ENCODE results near the gene NOVA1.

Gene NOVA1

DNA sequence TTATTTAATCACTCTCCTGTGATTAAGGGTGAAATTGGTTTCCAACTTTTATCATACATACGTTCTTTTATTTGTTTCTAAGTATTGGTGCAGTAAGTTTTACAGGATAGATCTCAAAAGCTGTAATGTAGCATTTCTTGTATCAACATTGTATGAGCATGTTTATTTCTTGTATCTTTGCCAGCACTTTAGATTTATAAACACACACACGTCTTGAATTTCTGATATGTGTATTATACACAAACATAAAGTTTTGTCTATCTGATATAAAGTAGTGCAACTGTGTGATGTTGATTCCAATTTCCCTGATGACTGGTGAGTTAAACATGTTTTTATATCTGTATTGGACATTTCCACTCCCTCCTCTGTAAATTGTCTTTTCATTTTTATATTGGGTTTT, 134.7 kb downstream of the NOVA1 start:
- Histone ChIP-seq H3K4me1 (ENCODE audit: low read depth, poor library complexity, severe bottlenecking) (no peaks in the 10 kb centered on the region), H3K9ac (no peak overlapping the region), H3K27ac (no peak overlapping the region), H3K79me2 (ENCODE audit: insufficient read depth, low read depth) (no peaks in the 10 kb centered on the region), H3K27me3 (ENCODE audit: insufficient read depth, low read depth) (no peaks in the 10 kb centered on the region), H3K4me3 (IDR thresholded peaks at IDR 0.05; ENCODE audit: insufficient read depth, low read depth, low read length) (no peak overlapping the region), H3K36me3 (ENCODE audit: insufficient read depth) (no peaks in the 10 kb centered on the region), H4K20me1 (ENCODE audit: insufficient read depth) (no peaks in the 10 kb centered on the region), H3K4me2 (no peak overlapping the region), H2AFZ (ENCODE audit: low read depth) (no peak overlapping the region)
- TF ChIP-seq, protein P1, sequence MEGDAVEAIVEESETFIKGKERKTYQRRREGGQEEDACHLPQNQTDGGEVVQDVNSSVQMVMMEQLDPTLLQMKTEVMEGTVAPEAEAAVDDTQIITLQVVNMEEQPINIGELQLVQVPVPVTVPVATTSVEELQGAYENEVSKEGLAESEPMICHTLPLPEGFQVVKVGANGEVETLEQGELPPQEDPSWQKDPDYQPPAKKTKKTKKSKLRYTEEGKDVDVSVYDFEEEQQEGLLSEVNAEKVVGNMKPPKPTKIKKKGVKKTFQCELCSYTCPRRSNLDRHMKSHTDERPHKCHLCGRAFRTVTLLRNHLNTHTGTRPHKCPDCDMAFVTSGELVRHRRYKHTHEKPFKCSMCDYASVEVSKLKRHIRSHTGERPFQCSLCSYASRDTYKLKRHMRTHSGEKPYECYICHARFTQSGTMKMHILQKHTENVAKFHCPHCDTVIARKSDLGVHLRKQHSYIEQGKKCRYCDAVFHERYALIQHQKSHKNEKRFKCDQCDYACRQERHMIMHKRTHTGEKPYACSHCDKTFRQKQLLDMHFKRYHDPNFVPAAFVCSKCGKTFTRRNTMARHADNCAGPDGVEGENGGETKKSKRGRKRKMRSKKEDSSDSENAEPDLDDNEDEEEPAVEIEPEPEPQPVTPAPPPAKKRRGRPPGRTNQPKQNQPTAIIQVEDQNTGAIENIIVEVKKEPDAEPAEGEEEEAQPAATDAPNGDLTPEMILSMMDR (conservative IDR thresholded peaks at IDR 0.05; ENCODE audit: low read depth, low read length) = no peak

DNA sequence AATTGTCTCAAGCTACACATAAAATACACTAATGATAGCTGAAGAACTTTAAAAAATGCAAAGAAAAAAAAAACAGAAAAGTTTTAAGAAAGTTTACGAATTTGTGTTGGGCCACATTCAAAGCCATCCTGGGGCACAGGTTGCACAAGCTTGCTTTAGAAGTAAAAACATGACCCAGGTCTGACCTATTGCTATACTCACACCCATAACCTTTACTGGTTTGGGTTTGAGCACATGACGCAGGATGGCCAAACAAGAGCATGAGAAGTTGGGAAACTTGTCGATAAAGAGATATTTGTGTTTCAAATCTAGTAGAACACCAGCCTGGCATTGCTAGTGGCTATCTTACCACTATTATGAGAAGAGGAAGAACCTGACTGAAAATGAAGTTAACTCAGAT, 143.7 kb downstream of the NOVA1 start:
- H3K4me1 ChIP-seq (ENCODE audit: low read depth, poor library complexity, severe bottlenecking) = no peaks in the 10 kb centered on the region
- H3K27me3 ChIP-seq (ENCODE audit: insufficient read depth, low read depth) = no peaks in the 10 kb centered on the region
- H4K20me1 ChIP-seq (ENCODE audit: insufficient read depth) = no peaks in the 10 kb centered on the region
- no peak overlapping the region for H3K4me2 ChIP-seq
- no peak overlapping the region for H3K4me3 ChIP-seq (IDR thresholded peaks at IDR 0.05; ENCODE audit: insufficient read depth, low read depth, low read length)
- no peaks in the 10 kb centered on the region for H3K79me2 ChIP-seq (ENCODE audit: insufficient read depth, low read depth)
- TF ChIP-seq, protein P1 (conservative IDR thresholded peaks at IDR 0.05; ENCODE audit: low read depth, low read length) = no peak
- H3K9ac ChIP-seq = no peak overlapping the region
- no peaks in the 10 kb centered on the region for H3K36me3 ChIP-seq (ENCODE audit: insufficient read depth)
- H2AFZ ChIP-seq (ENCODE audit: low read depth) = no peak overlapping the region
- H3K27ac ChIP-seq = no peak overlapping the region

DNA sequence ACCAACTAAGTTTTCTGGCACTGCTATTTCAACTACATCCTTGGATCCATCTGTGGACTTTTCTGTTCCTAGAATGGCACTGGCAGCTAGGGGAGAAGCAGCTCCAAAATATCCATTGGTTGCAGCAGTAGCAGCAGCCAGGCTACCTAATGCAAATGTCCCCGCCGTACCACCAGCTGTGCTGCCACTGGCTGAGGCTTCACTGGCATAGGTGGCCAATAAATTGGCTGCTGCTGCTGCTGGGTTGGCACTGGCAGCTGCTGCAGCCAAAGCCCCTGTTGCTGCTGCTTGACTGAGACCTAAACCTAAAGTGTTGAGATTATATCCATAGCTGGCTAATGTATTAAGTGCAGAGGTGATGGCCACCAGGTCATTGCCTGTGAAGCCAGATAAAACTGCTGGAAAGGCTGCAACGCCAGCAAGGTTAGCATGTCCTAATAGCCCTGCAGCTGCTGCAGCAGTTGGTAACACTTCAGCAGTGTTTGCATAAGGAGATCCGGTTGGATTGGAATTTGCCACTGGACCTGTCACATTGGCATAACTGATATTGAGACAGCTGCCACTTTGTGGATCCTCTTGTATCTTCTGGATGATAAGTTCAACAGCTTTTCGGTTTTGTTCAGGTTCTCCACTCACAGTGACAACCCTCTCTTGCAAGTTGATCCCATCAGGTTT, 149.5 kb downstream of the NOVA1 start:
- H4K20me1 ChIP-seq (ENCODE audit: insufficient read depth) = no peaks in the 10 kb centered on the region
- no peaks in the 10 kb centered on the region for H3K79me2 ChIP-seq (ENCODE audit: insufficient read depth, low read depth)
- no peaks in the 10 kb centered on the region for H3K27me3 ChIP-seq (ENCODE audit: insufficient read depth, low read depth)
- H3K27ac ChIP-seq = no peak overlapping the region
- H3K9ac ChIP-seq = no peak overlapping the region
- H3K4me2 ChIP-seq = no peak overlapping the region
- no peaks in the 10 kb centered on the region for H3K36me3 ChIP-seq (ENCODE audit: insufficient read depth)
- H2AFZ ChIP-seq (ENCODE audit: low read depth) = no peak overlapping the region
- H3K4me3 ChIP-seq (IDR thresholded peaks at IDR 0.05; ENCODE audit: insufficient read depth, low read depth, low read length) = no peak overlapping the region
- TF ChIP-seq, protein P1 (conservative IDR thresholded peaks at IDR 0.05; ENCODE audit: low read depth, low read length) = no peak
- no peaks in the 10 kb centered on the region for H3K4me1 ChIP-seq (ENCODE audit: low read depth, poor library complexity, severe bottlenecking)

DNA sequence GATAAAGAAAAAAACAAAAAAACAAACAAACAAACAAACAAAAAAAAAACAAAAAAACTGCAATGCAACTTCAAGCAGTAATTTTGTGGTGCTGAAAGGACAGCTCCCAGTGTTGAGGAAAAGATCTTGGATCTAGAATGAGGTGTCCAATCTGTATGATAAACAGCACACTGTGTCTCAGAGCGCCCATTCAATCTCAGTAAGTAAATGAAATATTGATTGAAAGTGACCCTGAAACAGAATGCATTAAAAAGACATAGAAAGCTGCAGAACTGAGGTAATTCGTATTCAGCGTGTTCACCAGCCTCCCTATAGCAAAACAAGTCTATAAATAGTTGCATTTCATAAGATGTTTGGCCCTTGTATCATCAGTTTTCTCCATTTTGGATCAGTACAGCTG, 153.0 kb downstream of the NOVA1 start:
- H2AFZ ChIP-seq (ENCODE audit: low read depth) = no peak overlapping the region

More for the DNA sequence above, 153.0 kb downstream of the NOVA1 start:
- Histone ChIP-seq H3K9ac (no peak overlapping the region), H3K27me3 (ENCODE audit: insufficient read depth, low read depth) (no peaks in the 10 kb centered on the region), H3K4me2 (no peak overlapping the region), H3K4me3 (IDR thresholded peaks at IDR 0.05; ENCODE audit: insufficient read depth, low read depth, low read length) (no peak overlapping the region), H3K4me1 (ENCODE audit: low read depth, poor library complexity, severe bottlenecking) (no peaks in the 10 kb centered on the region), H3K27ac (no peak overlapping the region), H4K20me1 (ENCODE audit: insufficient read depth) (no peaks in the 10 kb centered on the region), H3K36me3 (ENCODE audit: insufficient read depth) (no peaks in the 10 kb centered on the region), H3K79me2 (ENCODE audit: insufficient read depth, low read depth) (no peaks in the 10 kb centered on the region)
- TF ChIP-seq, protein P1 (conservative IDR thresholded peaks at IDR 0.05; ENCODE audit: low read depth, low read length) = no peak
